ENCODE measurements around the gene FNIP2. TPM values are rescaled to one million over a fixed set of nuclear protein-coding genes. Genes with fewer than 3 reads are reported as not detected.
"Not testable (repeated sequence)": the region's sequence is repeated elsewhere in the genome, so short reads cannot be mapped to it uniquely, and the experiment has no call there.

FNIP2 gene
- polyA plus RNA-seq, 1 experiment: 14.8 TPM

DNA sequence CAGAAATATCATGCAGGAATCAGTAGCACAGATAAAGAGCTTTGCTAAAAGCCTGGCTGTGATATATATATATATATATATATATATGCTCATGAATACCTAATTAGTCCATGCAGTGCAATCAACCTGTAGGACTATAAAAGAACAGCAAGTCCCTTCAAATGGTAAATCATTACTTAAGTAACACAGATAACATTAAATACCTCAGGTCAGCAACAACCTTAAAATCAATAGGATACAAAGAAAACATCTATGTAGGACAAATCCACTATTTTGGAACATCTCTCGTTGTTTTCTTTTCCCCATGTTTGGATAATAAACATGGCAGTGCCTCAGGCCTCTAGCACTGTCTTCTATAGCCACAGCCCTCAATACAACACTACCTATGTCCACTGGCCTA lies 106.6 kb downstream of the FNIP2 start:
- Histone ChIP-seq H3K36me3 (ENCODE audit: control insufficient read depth, insufficient read depth, low read length) (peaks cover 1% of the 10 kb centered on the region), H3K27me3 (ENCODE audit: control insufficient read depth, insufficient read depth, low read length) (no peaks in the 10 kb centered on the region), H3K4me3 (ENCODE audit: low read depth, low read length) (no peak overlapping the region)
- TF ChIP-seq, protein P1, sequence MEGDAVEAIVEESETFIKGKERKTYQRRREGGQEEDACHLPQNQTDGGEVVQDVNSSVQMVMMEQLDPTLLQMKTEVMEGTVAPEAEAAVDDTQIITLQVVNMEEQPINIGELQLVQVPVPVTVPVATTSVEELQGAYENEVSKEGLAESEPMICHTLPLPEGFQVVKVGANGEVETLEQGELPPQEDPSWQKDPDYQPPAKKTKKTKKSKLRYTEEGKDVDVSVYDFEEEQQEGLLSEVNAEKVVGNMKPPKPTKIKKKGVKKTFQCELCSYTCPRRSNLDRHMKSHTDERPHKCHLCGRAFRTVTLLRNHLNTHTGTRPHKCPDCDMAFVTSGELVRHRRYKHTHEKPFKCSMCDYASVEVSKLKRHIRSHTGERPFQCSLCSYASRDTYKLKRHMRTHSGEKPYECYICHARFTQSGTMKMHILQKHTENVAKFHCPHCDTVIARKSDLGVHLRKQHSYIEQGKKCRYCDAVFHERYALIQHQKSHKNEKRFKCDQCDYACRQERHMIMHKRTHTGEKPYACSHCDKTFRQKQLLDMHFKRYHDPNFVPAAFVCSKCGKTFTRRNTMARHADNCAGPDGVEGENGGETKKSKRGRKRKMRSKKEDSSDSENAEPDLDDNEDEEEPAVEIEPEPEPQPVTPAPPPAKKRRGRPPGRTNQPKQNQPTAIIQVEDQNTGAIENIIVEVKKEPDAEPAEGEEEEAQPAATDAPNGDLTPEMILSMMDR (IDR thresholded peaks at IDR 0.05; ENCODE audit: insufficient read depth, low read depth, low read length): no peak
- DNase-seq (ENCODE audit: low read depth): no peak
- CTCF ChIA-PET: interaction anchor here (1.0 kb wide), 1 partner anchor 8 kb away, joined by 4 read pairs; no protein-coding TSS in a partner anchor
- POLR2A ChIA-PET: interaction anchor here (0.7 kb wide), 1 partner anchor 170 kb away, joined by 4 read pairs; no protein-coding TSS in a partner anchor

DNA sequence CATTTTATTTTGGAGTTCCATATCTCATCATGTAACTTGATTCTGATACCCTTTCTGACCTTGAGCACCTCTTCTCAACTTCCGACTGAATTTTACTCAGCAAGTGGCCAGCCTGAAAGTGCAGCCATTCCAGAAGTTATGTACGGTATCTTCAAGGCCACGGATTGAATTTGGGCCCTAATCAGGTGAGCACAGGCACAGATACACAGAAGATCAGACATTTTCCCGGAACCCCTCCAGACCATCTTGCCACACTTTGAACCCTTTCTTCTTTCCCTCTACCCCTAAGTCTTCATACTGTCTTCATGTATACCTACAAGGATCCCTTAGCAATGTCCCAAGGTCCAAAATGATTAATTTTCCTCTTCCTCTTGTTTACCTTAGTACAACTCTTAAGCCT lies 108.2 kb downstream of the FNIP2 start:
- ChIA-PET POLR2A (no interaction called here), CTCF (no interaction called here)
- no peaks in the 10 kb centered on the region; the same call in 1 of the 2 replicates for H3K36me3 ChIP-seq (ENCODE audit: control insufficient read depth, insufficient read depth, low read length)
- no peak for DNase-seq (ENCODE audit: low read depth)
- no peaks in the 10 kb centered on the region for H3K27me3 ChIP-seq (ENCODE audit: control insufficient read depth, insufficient read depth, low read length)
- TF ChIP-seq, protein P1 (IDR thresholded peaks at IDR 0.05; ENCODE audit: insufficient read depth, low read depth, low read length): no peak
- no peak overlapping the region for H3K4me3 ChIP-seq (ENCODE audit: low read depth, low read length)

DNA sequence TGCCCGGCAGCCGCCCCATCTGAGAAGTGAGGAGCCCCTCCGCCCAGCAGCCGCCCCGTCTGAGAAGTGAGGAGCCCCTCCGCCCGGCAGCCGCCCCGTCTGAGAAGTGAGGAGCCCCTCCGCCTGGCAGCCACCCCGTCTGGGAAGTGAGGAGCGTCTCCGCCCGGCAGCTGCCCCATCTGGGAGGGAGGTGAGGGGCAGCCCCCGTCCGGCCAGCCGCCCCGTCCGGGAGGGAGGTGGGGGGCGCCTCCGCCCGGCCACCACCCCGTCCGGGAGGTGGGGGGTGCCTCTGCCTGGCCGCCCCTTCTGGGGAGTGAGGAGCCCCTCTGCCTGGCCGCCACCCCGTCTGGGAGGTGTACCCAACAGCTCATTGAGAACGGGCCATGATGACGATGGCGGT lies 113.3 kb downstream of the FNIP2 start:
- POLR2A ChIA-PET: not testable (repeated sequence)

DNA sequence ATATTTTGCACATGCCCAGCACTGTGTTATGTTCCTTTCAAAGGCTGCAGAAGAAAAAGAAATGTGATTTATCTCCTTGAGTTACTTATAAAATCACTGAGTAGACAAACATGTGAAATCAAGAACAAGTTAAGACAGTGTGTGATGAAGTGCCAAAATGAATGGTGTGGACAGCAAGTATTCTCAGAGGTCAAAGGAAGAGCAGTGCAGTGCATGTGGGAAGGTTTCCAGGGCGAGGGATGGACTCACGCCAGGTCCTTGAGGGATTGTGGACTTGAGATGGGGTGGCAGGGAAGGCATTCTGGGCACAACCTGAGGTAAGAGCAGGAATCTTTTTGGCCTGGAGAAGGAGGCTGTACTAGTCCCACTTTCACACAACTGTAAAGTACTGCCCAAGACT lies 115.5 kb downstream of the FNIP2 start:
- DNase-seq (ENCODE audit: low read depth): no peak
- no peaks in the 10 kb centered on the region for H3K27me3 ChIP-seq (ENCODE audit: control insufficient read depth, insufficient read depth, low read length)
- H3K4me3 ChIP-seq (ENCODE audit: low read depth, low read length): no peak overlapping the region
- TF ChIP-seq, protein P1 (IDR thresholded peaks at IDR 0.05; ENCODE audit: insufficient read depth, low read depth, low read length): no peak
- H3K36me3 ChIP-seq (ENCODE audit: control insufficient read depth, insufficient read depth, low read length): no peaks in the 10 kb centered on the region; the same call in 1 of the 2 replicates
- ChIA-PET CTCF (interaction anchor here (0.7 kb wide), 1 partner anchor 9 kb away, joined by 4 read pairs; no protein-coding TSS in a partner anchor), POLR2A (no interaction called here)

More for the DNA sequence above, 113.3 kb downstream of the FNIP2 start:
- H3K4me3 ChIP-seq (ENCODE audit: low read depth, low read length); H3K36me3 ChIP-seq (ENCODE audit: control insufficient read depth, insufficient read depth, low read length); CTCF ChIA-PET; DNase-seq (ENCODE audit: low read depth); H3K27me3 ChIP-seq (ENCODE audit: control insufficient read depth, insufficient read depth, low read length): not testable (repeated sequence)

DNA sequence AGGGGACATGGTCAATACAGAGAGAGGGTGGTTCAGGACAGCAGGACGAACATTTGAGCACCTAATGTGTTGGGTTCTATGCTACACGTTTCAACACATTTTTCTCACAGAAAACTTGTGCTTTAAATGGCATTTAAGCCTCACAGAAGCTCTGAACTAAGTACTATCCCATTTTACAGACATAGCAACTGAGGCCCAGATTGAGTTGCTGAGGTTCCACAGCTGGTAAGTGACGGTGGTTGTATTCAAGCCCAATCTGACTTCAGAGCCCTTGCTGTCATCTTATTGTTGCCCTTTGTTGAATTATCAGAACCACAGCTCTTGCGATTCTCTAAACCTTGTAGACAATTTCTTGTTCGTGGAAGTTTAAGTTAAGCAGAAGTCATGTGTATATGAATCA lies 116.7 kb downstream of the FNIP2 start:
- TF ChIP-seq, protein P1 (IDR thresholded peaks at IDR 0.05; ENCODE audit: insufficient read depth, low read depth, low read length): no peak
- Histone ChIP-seq H3K27me3 (ENCODE audit: control insufficient read depth, insufficient read depth, low read length) (no peaks in the 10 kb centered on the region), H3K36me3 (ENCODE audit: control insufficient read depth, insufficient read depth, low read length) (no peaks in the 10 kb centered on the region; the same call in 1 of the 2 replicates), H3K4me3 (ENCODE audit: low read depth, low read length) (no peak overlapping the region)
- POLR2A ChIA-PET: no interaction called here
- no peak for DNase-seq (ENCODE audit: low read depth)
- CTCF ChIA-PET: interaction anchor here (1.3 kb wide), 1 partner anchor 12 kb away, joined by 3 read pairs; no protein-coding TSS in a partner anchor

DNA sequence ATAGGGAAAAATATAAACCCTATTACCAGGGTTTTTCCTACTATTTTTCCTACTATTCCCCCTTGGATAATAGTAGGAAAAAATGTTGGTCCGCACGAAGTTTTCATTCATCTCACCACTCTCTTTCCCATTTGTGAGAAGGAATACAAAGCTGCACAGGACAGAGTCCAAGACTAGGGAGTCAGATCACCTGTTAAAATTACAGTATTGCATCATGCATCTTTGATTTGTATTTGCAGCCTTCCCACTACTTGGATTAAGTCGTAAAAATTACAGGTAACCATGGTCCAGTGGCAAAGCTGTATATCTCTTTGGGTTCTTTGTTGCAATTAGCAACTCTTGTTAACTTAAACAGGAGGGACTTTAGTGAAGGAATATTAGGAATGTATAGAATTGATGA lies 121.5 kb downstream of the FNIP2 start:
- Histone ChIP-seq H3K27me3 (ENCODE audit: control insufficient read depth, insufficient read depth, low read length) (no peaks in the 10 kb centered on the region), H3K4me3 (ENCODE audit: low read depth, low read length) (no peak overlapping the region), H3K36me3 (ENCODE audit: control insufficient read depth, insufficient read depth, low read length) (no peaks in the 10 kb centered on the region; the same call in 1 of the 2 replicates)
- TF ChIP-seq, protein P1 (IDR thresholded peaks at IDR 0.05; ENCODE audit: insufficient read depth, low read depth, low read length): no peak
- ChIA-PET CTCF (no interaction called here), POLR2A (no interaction called here)
- no peak for DNase-seq (ENCODE audit: low read depth)
